ENCODE data around the gene TAX1BP3. TPM values are rescaled to one million over a fixed set of nuclear protein-coding genes. Genes with fewer than 3 reads are reported as not detected.

The TAX1BP3 gene
- total RNA-seq, 4 donors from 2014 or later, result 44.7 to 98.7 (median 74.0) TPM

- Histone ChIP-seq H3K4me1 (no peaks in the 10 kb centered on the region), H3K27me3 (no peaks in the 10 kb centered on the region), H3K4me3 (no peak overlapping the region), H3K9me3 (no peaks in the 10 kb centered on the region), H3K27ac (no peak overlapping the region), H3K36me3 (no peaks in the 10 kb centered on the region)
- no peak for TF ChIP-seq CTCF (IDR thresholded peaks at IDR 0.05)
- no peak for TF ChIP-seq POLR2A (IDR thresholded peaks at IDR 0.05)
- intact Hi-C loops (cut with DNase I; ENCODE audit: low total_unique reads), result no loop called here
- DNase-seq, result no peak
Measured at GRCh38 chr17:3679531-3680126, 11.3 kb upstream of the TAX1BP3 start.

GRCh38 chr17:3678821-3679530, 10.6 kb upstream of the TAX1BP3 start:
- Histone ChIP-seq H3K4me3 (no peak overlapping the region), H3K27me3 (no peaks in the 10 kb centered on the region), H3K27ac (no peak overlapping the region), H3K36me3 (no peaks in the 10 kb centered on the region), H3K4me1 (no peaks in the 10 kb centered on the region), H3K9me3 (no peaks in the 10 kb centered on the region)
- DNase-seq, result no peak
- intact Hi-C loops (cut with DNase I; ENCODE audit: low total_unique reads), result no loop called here
- TF ChIP-seq CTCF (IDR thresholded peaks at IDR 0.05) (no peak), POLR2A (IDR thresholded peaks at IDR 0.05) (no peak)

- DNase-seq, result no peak
- Histone ChIP-seq H3K9me3 (no peaks in the 10 kb centered on the region), H3K4me3 (no peak overlapping the region), H3K27me3 (no peaks in the 10 kb centered on the region), H3K36me3 (no peaks in the 10 kb centered on the region), H3K4me1 (no peaks in the 10 kb centered on the region), H3K27ac (no peak overlapping the region)
- TF ChIP-seq POLR2A (IDR thresholded peaks at IDR 0.05), result no peak
- no peak for TF ChIP-seq CTCF (IDR thresholded peaks at IDR 0.05)
- intact Hi-C loops (cut with DNase I; ENCODE audit: low total_unique reads), result no loop called here
Measured at GRCh38 chr17:3678095-3678820, 9.9 kb upstream of the TAX1BP3 start.

DNA sequence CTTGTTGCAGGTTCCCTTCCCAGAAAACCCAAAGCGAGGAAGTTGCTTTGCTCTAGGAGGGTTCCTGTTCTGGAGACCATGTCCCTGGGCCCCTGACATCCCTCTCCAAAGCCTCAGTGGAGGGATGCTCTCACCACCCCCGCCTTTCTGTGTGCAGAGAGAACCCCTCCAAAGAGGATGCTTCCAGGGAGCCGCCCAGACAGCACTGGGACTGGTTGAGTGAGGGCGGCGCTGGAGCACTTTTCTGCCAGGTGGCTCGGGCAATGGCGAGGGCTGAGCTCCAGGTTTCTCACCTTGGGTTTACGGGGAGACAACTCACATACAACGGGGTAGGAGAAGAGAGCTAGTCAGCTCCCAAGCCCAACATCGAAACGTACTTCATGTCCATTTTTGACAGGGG, 7.5 kb upstream of the TAX1BP3 start:
- Histone ChIP-seq H3K4me3 (no peak overlapping the region), H3K27ac (no peak overlapping the region), H3K36me3 (no peaks in the 10 kb centered on the region), H3K27me3 (no peaks in the 10 kb centered on the region), H3K4me1 (no peaks in the 10 kb centered on the region), H3K9me3 (no peaks in the 10 kb centered on the region)
- DNase-seq, result no peak
- intact Hi-C loops (cut with DNase I; ENCODE audit: low total_unique reads), result no loop called here
- no peak for TF ChIP-seq CTCF (IDR thresholded peaks at IDR 0.05)
- no peak for TF ChIP-seq POLR2A (IDR thresholded peaks at IDR 0.05)

GRCh38 chr17:3672571-3672970, 4.2 kb upstream of the TAX1BP3 start:
- peaks cover 0 to 7% of the 10 kb centered on the region in 2 donors for H3K4me1 ChIP-seq
- no peaks in the 10 kb centered on the region for H3K9me3 ChIP-seq
- no peaks in the 10 kb centered on the region for H3K36me3 ChIP-seq
- no peak overlapping the region for H3K27ac ChIP-seq
- no peaks in the 10 kb centered on the region for H3K27me3 ChIP-seq
- TF ChIP-seq CTCF (IDR thresholded peaks at IDR 0.05), result no peak
- no peak for TF ChIP-seq POLR2A (IDR thresholded peaks at IDR 0.05)
- intact Hi-C loops (cut with DNase I; ENCODE audit: low total_unique reads), result no loop called here
- H3K4me3 ChIP-seq, result no peak overlapping the region
- DNase-seq, result no peak
